Islet of Langerhans (tissue), 1 donor: ENCODE measurements around the gene CCDC27.
"Not testable (repeated sequence)": the region's sequence is repeated elsewhere in the genome, so short reads cannot be mapped to it uniquely, and the experiment has no call there.

ENCODE experiments used
- FAIRE-seq: peaks from one replicate; lab custom pipeline; 2011; peaks lifted over from hg19 to GRCh38; lab: Jason Lieb, UNC

The CCDC27 gene

GRCh38 chr1:3718764-3719163, 33.5 kb upstream of the CCDC27 start:
- FAIRE-seq, result no peak

- FAIRE-seq, result no peak
Measured at GRCh38 chr1:3721955-3722465, 30.2 kb upstream of the CCDC27 start.

- FAIRE-seq, result no peak
Measured at GRCh38 chr1:3722846-3723245, 29.4 kb upstream of the CCDC27 start.

- FAIRE-seq, result not testable (repeated sequence)
Measured at GRCh38 chr1:3724416-3725030, 27.7 kb upstream of the CCDC27 start.

GRCh38 chr1:3725366-3725765, 26.9 kb upstream of the CCDC27 start:
- no peak for FAIRE-seq

- no peak for FAIRE-seq
Measured at GRCh38 chr1:3727042-3727824, 25.0 kb upstream of the CCDC27 start.

GRCh38 chr1:3727825-3728776, 24.1 kb upstream of the CCDC27 start:
- FAIRE-seq, result no peak

GRCh38 chr1:3729594-3730542, 22.4 kb upstream of the CCDC27 start:
- no peak for FAIRE-seq

GRCh38 chr1:3730543-3731247, 21.6 kb upstream of the CCDC27 start:
- FAIRE-seq, result no peak

GRCh38 chr1:3731583-3732433, 20.4 kb upstream of the CCDC27 start:
- no peak for FAIRE-seq

- no peak for FAIRE-seq
Measured at GRCh38 chr1:3732434-3733093, 19.7 kb upstream of the CCDC27 start.

- FAIRE-seq, result no peak
Measured at GRCh38 chr1:3733094-3733882, 19.0 kb upstream of the CCDC27 start.

- no peak for FAIRE-seq
Measured at GRCh38 chr1:3733883-3734589, 18.2 kb upstream of the CCDC27 start.

GRCh38 chr1:3734602-3735001, 17.6 kb upstream of the CCDC27 start:
- FAIRE-seq, result no peak

GRCh38 chr1:3735027-3735681, 17.1 kb upstream of the CCDC27 start:
- no peak for FAIRE-seq

- no peak for FAIRE-seq
Measured at GRCh38 chr1:3735688-3736087, 16.6 kb upstream of the CCDC27 start.

GRCh38 chr1:3736131-3736561, 16.1 kb upstream of the CCDC27 start:
- no peak for FAIRE-seq
